Mammary epithelial cell (primary cell): ENCODE measurements around the gene TTC28.

Source experiments
- CTCF ChIP-seq, 2 donors: IDR thresholded peaks in 1 of 2; conservative IDR thresholded peaks in 1 of 2; 2 replicates each; pipeline ENCODE4 v1.5.1; 2011 to 2012; ENCODE audit warnings: inconsistent platforms in 2 of 2, low read length in 2 of 2, mild to moderate bottlenecking in 2 of 2, control low read depth in 1 of 2, low read depth in 1 of 2; ENCODE audit not compliant: insufficient read depth in 1 of 2; ENCODE audit errors: extremely low read depth in 1 of 2
- EZH2 ChIP-seq: IDR thresholded peaks from 2 replicates; pipeline ENCODE4 v1.6.1; 2012; ENCODE audit warnings: low read length, inconsistent platforms, borderline replicate concordance

GRCh38 chr22:28179392-28179791, 500.2 kb downstream of the TTC28 start:
- TF ChIP-seq EZH2 = no peak
- TF ChIP-seq CTCF (conservative IDR thresholded peaks at IDR 0.05 in 1 of 2, IDR thresholded peaks at IDR 0.05 in 1 of 2; ENCODE audit: extremely low read depth in 1 of 2, insufficient read depth in 1 of 2, low read depth in 1 of 2, low read length in 2 of 2) = no peak
